Measurements from ENCODE around the gene CD180.

DNA sequence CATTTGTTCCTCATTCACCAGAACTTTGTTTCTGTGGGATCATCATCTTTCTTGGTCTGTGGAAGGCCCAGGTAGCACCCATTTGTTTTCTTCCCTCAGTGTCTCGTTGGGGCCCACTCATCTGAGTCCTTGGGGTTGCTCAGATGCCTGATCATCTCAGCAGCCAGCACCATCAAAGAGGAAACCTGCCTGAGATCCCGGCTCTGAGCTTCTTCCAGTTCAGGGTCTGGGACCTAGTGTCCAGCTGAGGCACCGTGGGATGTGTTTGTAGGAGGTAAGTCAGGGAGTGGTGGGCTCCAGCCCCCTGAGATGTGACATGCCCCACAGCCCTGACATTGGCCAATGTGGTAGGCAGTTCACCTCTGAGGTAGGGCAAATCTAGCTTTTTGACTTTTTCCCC is 9.4 kb upstream of the CD180 start:
- TF ChIP-seq, protein P1, sequence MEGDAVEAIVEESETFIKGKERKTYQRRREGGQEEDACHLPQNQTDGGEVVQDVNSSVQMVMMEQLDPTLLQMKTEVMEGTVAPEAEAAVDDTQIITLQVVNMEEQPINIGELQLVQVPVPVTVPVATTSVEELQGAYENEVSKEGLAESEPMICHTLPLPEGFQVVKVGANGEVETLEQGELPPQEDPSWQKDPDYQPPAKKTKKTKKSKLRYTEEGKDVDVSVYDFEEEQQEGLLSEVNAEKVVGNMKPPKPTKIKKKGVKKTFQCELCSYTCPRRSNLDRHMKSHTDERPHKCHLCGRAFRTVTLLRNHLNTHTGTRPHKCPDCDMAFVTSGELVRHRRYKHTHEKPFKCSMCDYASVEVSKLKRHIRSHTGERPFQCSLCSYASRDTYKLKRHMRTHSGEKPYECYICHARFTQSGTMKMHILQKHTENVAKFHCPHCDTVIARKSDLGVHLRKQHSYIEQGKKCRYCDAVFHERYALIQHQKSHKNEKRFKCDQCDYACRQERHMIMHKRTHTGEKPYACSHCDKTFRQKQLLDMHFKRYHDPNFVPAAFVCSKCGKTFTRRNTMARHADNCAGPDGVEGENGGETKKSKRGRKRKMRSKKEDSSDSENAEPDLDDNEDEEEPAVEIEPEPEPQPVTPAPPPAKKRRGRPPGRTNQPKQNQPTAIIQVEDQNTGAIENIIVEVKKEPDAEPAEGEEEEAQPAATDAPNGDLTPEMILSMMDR (IDR thresholded peaks at IDR 0.05), result no peak
- TF ChIP-seq TCF7L2 (IDR thresholded peaks at IDR 0.05; ENCODE audit: low read depth, low read length), result no peak
- TF ChIP-seq POLR2AphosphoS5 (IDR thresholded peaks at IDR 0.05; ENCODE audit: low read depth, low read length), result no peak
- TF ChIP-seq, protein P2, sequence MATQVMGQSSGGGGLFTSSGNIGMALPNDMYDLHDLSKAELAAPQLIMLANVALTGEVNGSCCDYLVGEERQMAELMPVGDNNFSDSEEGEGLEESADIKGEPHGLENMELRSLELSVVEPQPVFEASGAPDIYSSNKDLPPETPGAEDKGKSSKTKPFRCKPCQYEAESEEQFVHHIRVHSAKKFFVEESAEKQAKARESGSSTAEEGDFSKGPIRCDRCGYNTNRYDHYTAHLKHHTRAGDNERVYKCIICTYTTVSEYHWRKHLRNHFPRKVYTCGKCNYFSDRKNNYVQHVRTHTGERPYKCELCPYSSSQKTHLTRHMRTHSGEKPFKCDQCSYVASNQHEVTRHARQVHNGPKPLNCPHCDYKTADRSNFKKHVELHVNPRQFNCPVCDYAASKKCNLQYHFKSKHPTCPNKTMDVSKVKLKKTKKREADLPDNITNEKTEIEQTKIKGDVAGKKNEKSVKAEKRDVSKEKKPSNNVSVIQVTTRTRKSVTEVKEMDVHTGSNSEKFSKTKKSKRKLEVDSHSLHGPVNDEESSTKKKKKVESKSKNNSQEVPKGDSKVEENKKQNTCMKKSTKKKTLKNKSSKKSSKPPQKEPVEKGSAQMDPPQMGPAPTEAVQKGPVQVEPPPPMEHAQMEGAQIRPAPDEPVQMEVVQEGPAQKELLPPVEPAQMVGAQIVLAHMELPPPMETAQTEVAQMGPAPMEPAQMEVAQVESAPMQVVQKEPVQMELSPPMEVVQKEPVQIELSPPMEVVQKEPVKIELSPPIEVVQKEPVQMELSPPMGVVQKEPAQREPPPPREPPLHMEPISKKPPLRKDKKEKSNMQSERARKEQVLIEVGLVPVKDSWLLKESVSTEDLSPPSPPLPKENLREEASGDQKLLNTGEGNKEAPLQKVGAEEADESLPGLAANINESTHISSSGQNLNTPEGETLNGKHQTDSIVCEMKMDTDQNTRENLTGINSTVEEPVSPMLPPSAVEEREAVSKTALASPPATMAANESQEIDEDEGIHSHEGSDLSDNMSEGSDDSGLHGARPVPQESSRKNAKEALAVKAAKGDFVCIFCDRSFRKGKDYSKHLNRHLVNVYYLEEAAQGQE (IDR thresholded peaks at IDR 0.05; ENCODE audit: insufficient read depth in 1 of 2, low read depth in 2 of 2, low read length in 1 of 2), result no peak
- no peak for TF ChIP-seq SIN3A (IDR thresholded peaks at IDR 0.05; ENCODE audit: borderline replicate concordance, insufficient read depth, low read depth, low read length)
